ENCODE data around the gene SIPA1L3. TPM values are rescaled to one million over a fixed set of nuclear protein-coding genes. Genes with fewer than 3 reads are reported as not detected.

The SIPA1L3 gene
- total RNA-seq, 1 donor from 2014 or later, result 26.9 TPM

DNA sequence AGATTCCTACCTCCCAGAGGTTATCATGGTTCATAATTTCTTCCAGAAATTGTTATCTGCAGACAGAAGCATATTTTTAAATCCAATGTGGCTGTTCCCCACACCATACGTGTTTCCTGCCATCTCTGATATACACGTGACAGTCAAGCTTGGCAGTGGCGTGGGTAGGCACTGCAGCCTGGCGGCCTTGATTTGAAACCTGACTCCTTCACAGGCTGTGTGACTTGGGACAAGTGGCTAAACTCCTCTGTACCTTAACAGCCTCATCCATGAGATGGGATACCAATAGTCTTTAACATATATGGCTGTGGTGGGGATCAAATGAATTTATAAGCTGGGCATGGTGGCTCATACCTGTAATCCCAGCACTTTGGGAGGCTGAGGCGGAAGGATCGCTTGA is 283.8 kb downstream of the SIPA1L3 start:
- no peaks in the 10 kb centered on the region for H3K4me1 ChIP-seq (ENCODE audit: insufficient read depth, low read length)
- H2AFZ ChIP-seq (ENCODE audit: low read depth, low read length), result no peak overlapping the region
- Mint-ChIP-seq H3K27ac (ENCODE audit: unreplicated experiment) (no peak overlapping the region), H3K36me3 (ENCODE audit: low read depth, unreplicated experiment) (peaks cover 8% of the 10 kb centered on the region), H3K4me3 (ENCODE audit: unreplicated experiment) (no peak overlapping the region), H3K9me3 (ENCODE audit: unreplicated experiment) (no peaks in the 10 kb centered on the region), H3K27me3 (ENCODE audit: low read depth, unreplicated experiment) (no peaks in the 10 kb centered on the region), H3K4me1 (ENCODE audit: low read depth, unreplicated experiment) (peaks cover 4% of the 10 kb centered on the region)
- H3K9ac ChIP-seq (ENCODE audit: low read length), result no peak overlapping the region
- FAIRE-seq (no peak), DNase-seq (ENCODE audit: low read depth) (no peak)
- H3K27ac ChIP-seq (ENCODE audit: low read depth, low read length), result no peak overlapping the region
- H3K4me3 ChIP-seq (ENCODE audit: insufficient read depth, low read depth, low read length), result no peak overlapping the region
- TF ChIP-seq, protein P1, sequence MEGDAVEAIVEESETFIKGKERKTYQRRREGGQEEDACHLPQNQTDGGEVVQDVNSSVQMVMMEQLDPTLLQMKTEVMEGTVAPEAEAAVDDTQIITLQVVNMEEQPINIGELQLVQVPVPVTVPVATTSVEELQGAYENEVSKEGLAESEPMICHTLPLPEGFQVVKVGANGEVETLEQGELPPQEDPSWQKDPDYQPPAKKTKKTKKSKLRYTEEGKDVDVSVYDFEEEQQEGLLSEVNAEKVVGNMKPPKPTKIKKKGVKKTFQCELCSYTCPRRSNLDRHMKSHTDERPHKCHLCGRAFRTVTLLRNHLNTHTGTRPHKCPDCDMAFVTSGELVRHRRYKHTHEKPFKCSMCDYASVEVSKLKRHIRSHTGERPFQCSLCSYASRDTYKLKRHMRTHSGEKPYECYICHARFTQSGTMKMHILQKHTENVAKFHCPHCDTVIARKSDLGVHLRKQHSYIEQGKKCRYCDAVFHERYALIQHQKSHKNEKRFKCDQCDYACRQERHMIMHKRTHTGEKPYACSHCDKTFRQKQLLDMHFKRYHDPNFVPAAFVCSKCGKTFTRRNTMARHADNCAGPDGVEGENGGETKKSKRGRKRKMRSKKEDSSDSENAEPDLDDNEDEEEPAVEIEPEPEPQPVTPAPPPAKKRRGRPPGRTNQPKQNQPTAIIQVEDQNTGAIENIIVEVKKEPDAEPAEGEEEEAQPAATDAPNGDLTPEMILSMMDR (IDR thresholded peaks at IDR 0.05; ENCODE audit: insufficient read depth, low read depth, low read length), result no peak
- TF ChIP-seq EZH2 (IDR thresholded peaks at IDR 0.05; ENCODE audit: insufficient read depth, low read length), result no peak
- no peaks in the 10 kb centered on the region for H3K79me2 ChIP-seq (ENCODE audit: insufficient read depth, low read length)
- H3K4me2 ChIP-seq (ENCODE audit: low read length), result no peak overlapping the region
- no peaks in the 10 kb centered on the region for H4K20me1 ChIP-seq (ENCODE audit: insufficient read depth, low read length)
- H3K27me3 ChIP-seq (ENCODE audit: insufficient read depth, low read length), result no peaks in the 10 kb centered on the region
- H3K9me3 ChIP-seq (ENCODE audit: insufficient read depth, low read depth, low read length), result no peaks in the 10 kb centered on the region
- no peaks in the 10 kb centered on the region for H3K36me3 ChIP-seq (ENCODE audit: insufficient read depth, low read length)

- TF ChIP-seq, protein P1 (IDR thresholded peaks at IDR 0.05; ENCODE audit: insufficient read depth, low read depth, low read length), result no peak
- no peak for TF ChIP-seq EZH2 (IDR thresholded peaks at IDR 0.05; ENCODE audit: insufficient read depth, low read length)
- Mint-ChIP-seq H3K36me3 (ENCODE audit: low read depth, unreplicated experiment) (peaks cover 8% of the 10 kb centered on the region), H3K27ac (ENCODE audit: unreplicated experiment) (no peak overlapping the region), H3K4me1 (ENCODE audit: low read depth, unreplicated experiment) (peaks cover 4% of the 10 kb centered on the region), H3K9me3 (ENCODE audit: unreplicated experiment) (no peaks in the 10 kb centered on the region), H3K4me3 (ENCODE audit: unreplicated experiment) (no peak overlapping the region), H3K27me3 (ENCODE audit: low read depth, unreplicated experiment) (no peaks in the 10 kb centered on the region)
- H3K9me3 ChIP-seq (ENCODE audit: insufficient read depth, low read depth, low read length), result no peaks in the 10 kb centered on the region
- H3K4me2 ChIP-seq (ENCODE audit: low read length), result no peak overlapping the region
- peaks cover 7% of the 10 kb centered on the region for H4K20me1 ChIP-seq (ENCODE audit: insufficient read depth, low read length)
- no peak for FAIRE-seq
- no peak overlapping the region for H3K27ac ChIP-seq (ENCODE audit: low read depth, low read length)
- H3K79me2 ChIP-seq (ENCODE audit: insufficient read depth, low read length), result no peaks in the 10 kb centered on the region
- no peaks in the 10 kb centered on the region for H3K27me3 ChIP-seq (ENCODE audit: insufficient read depth, low read length)
- peaks cover under 1% of the 10 kb centered on the region for H3K36me3 ChIP-seq (ENCODE audit: insufficient read depth, low read length)
- no peak overlapping the region for H2AFZ ChIP-seq (ENCODE audit: low read depth, low read length)
- H3K9ac ChIP-seq (ENCODE audit: low read length), result no peak overlapping the region
- DNase-seq (ENCODE audit: low read depth), result no peak
- no peaks in the 10 kb centered on the region for H3K4me1 ChIP-seq (ENCODE audit: insufficient read depth, low read length)
- H3K4me3 ChIP-seq (ENCODE audit: insufficient read depth, low read depth, low read length), result no peak overlapping the region
Observed at GRCh38 chr19:38191747-38192146, 284.7 kb downstream of the SIPA1L3 start.

- peaks cover 2% of the 10 kb centered on the region for H3K36me3 ChIP-seq (ENCODE audit: insufficient read depth, low read length)
- H3K27me3 ChIP-seq (ENCODE audit: insufficient read depth, low read length), result no peaks in the 10 kb centered on the region
- H3K4me3 ChIP-seq (ENCODE audit: insufficient read depth, low read depth, low read length), result no peak overlapping the region
- no peaks in the 10 kb centered on the region for H3K9me3 Mint-ChIP-seq (ENCODE audit: unreplicated experiment)
- no peak overlapping the region for H3K27ac ChIP-seq (ENCODE audit: low read depth, low read length)
- no peak overlapping the region for H3K4me2 ChIP-seq (ENCODE audit: low read length)
- H3K4me1 Mint-ChIP-seq (ENCODE audit: low read depth, unreplicated experiment), result peaks cover 4% of the 10 kb centered on the region
- no peak overlapping the region for H2AFZ ChIP-seq (ENCODE audit: low read depth, low read length)
- H3K27me3 Mint-ChIP-seq (ENCODE audit: low read depth, unreplicated experiment), result no peaks in the 10 kb centered on the region
- FAIRE-seq (no peak), DNase-seq (ENCODE audit: low read depth) (no peak)
- H4K20me1 ChIP-seq (ENCODE audit: insufficient read depth, low read length), result peaks cover 8% of the 10 kb centered on the region
- H3K9ac ChIP-seq (ENCODE audit: low read length), result no peak overlapping the region
- H3K79me2 ChIP-seq (ENCODE audit: insufficient read depth, low read length), result no peaks in the 10 kb centered on the region
- TF ChIP-seq, protein P1 (IDR thresholded peaks at IDR 0.05; ENCODE audit: insufficient read depth, low read depth, low read length), result no peak
- no peak for TF ChIP-seq EZH2 (IDR thresholded peaks at IDR 0.05; ENCODE audit: insufficient read depth, low read length)
- no peak overlapping the region for H3K4me3 Mint-ChIP-seq (ENCODE audit: unreplicated experiment)
- H3K36me3 Mint-ChIP-seq (ENCODE audit: low read depth, unreplicated experiment), result peaks cover 8% of the 10 kb centered on the region
- no peaks in the 10 kb centered on the region for H3K9me3 ChIP-seq (ENCODE audit: insufficient read depth, low read depth, low read length)
- no peaks in the 10 kb centered on the region for H3K4me1 ChIP-seq (ENCODE audit: insufficient read depth, low read length)
- H3K27ac Mint-ChIP-seq (ENCODE audit: unreplicated experiment), result no peak overlapping the region
Observed at GRCh38 chr19:38193445-38193844, 286.4 kb downstream of the SIPA1L3 start.
